ENCODE measurements around the gene IFT43.

Gene IFT43

GRCh38 chr14:76011930-76012329 is 26.4 kb downstream of the IFT43 start:
- DNase-seq: no peak
- Histone ChIP-seq H2AFZ (ENCODE audit: low read length) (no peak overlapping the region), H3K27ac (ENCODE audit: low read length) (no peak overlapping the region), H3F3A (ENCODE audit: insufficient read depth, low read length) (no peaks in the 10 kb centered on the region), H3K9me2 (replicated peaks; ENCODE audit: insufficient read depth, low read length) (no peaks in the 10 kb centered on the region), H3K4me1 (ENCODE audit: low read length) (no peaks in the 10 kb centered on the region), H3K27me3 (replicated peaks; ENCODE audit: insufficient read depth, low read length) (no peaks in the 10 kb centered on the region), H3K36me3 (replicated peaks; ENCODE audit: insufficient read depth, low read length) (no peaks in the 10 kb centered on the region), H3K4me3 (ENCODE audit: low read length) (no peak overlapping the region), H4K20me1 (ENCODE audit: insufficient read depth, low read length) (no peaks in the 10 kb centered on the region), H3K9ac (ENCODE audit: low read length) (no peak overlapping the region), H3K79me2 (ENCODE audit: low read length) (no peaks in the 10 kb centered on the region), H3K4me2 (ENCODE audit: low read depth, low read length) (no peak overlapping the region), H3K9me3 (replicated peaks; ENCODE audit: insufficient read depth, low read length) (no peaks in the 10 kb centered on the region)
- TF ChIP-seq, protein P1, sequence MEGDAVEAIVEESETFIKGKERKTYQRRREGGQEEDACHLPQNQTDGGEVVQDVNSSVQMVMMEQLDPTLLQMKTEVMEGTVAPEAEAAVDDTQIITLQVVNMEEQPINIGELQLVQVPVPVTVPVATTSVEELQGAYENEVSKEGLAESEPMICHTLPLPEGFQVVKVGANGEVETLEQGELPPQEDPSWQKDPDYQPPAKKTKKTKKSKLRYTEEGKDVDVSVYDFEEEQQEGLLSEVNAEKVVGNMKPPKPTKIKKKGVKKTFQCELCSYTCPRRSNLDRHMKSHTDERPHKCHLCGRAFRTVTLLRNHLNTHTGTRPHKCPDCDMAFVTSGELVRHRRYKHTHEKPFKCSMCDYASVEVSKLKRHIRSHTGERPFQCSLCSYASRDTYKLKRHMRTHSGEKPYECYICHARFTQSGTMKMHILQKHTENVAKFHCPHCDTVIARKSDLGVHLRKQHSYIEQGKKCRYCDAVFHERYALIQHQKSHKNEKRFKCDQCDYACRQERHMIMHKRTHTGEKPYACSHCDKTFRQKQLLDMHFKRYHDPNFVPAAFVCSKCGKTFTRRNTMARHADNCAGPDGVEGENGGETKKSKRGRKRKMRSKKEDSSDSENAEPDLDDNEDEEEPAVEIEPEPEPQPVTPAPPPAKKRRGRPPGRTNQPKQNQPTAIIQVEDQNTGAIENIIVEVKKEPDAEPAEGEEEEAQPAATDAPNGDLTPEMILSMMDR (IDR thresholded peaks at IDR 0.05; ENCODE audit: low read length): no peak

DNA sequence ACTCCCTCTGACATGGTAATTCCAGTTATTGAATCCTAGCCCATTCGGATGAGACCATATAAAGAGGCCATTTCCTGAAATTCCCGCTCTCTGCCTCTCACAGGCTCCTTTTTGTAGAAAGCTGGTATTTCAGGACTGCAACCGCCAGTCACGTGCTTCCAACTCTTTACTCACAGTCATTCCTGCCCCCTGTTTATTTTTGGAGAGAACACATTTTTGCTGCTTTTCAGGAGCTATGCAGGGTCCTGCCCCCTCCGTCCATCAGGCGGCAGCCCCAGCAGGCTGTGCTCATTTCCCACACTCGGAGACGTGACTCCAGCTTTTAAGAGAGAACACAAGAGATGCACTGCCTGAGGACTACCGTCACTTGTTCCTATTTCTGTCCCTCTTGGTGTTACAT is 26.8 kb downstream of the IFT43 start:
- Histone ChIP-seq H3K9me2 (replicated peaks; ENCODE audit: insufficient read depth, low read length) (no peaks in the 10 kb centered on the region), H3K27ac (ENCODE audit: low read length) (no peak overlapping the region)
- DNase-seq: no peak

DNA sequence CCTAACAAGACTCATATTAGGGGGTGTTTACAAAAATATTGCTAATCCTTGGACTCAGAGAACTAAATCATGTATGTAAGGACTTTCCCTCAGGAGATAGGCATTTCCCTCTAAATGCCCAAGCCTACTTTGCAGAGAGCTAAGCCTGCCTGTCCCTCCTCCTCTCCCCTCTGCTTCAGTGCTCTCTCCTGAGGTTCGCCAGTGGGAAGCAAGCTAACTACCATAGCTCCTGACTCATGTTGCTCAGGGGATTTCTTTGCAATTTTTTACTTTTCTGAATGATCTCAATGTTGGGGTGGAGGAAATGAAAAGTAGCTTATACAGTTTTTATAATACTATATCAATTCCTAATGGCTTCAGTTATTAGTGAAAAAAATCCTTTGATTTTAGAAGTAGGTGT is 29.6 kb downstream of the IFT43 start:
- Histone ChIP-seq H3K4me1 (ENCODE audit: low read length) (no peaks in the 10 kb centered on the region), H3K9me2 (replicated peaks; ENCODE audit: insufficient read depth, low read length) (no peaks in the 10 kb centered on the region), H3K9me3 (replicated peaks; ENCODE audit: insufficient read depth, low read length) (no peaks in the 10 kb centered on the region), H3K27ac (ENCODE audit: low read length) (no peak overlapping the region), H3K27me3 (replicated peaks; ENCODE audit: insufficient read depth, low read length) (no peaks in the 10 kb centered on the region), H3K36me3 (replicated peaks; ENCODE audit: insufficient read depth, low read length) (no peaks in the 10 kb centered on the region), H2AFZ (ENCODE audit: low read length) (no peak overlapping the region), H4K20me1 (ENCODE audit: insufficient read depth, low read length) (no peaks in the 10 kb centered on the region), H3K4me3 (ENCODE audit: low read length) (no peak overlapping the region), H3F3A (ENCODE audit: insufficient read depth, low read length) (no peaks in the 10 kb centered on the region), H3K4me2 (ENCODE audit: low read depth, low read length) (no peak overlapping the region), H3K79me2 (ENCODE audit: low read length) (no peaks in the 10 kb centered on the region), H3K9ac (ENCODE audit: low read length) (no peak overlapping the region)
- DNase-seq: no peak
- TF ChIP-seq EZH2phosphoT487 (IDR thresholded peaks at IDR 0.05; ENCODE audit: low read length) (no peak), EZH2 (optimal IDR thresholded peaks at IDR 0.05; ENCODE audit: low read depth, low read length) (no peak)
- TF ChIP-seq, protein P1 (IDR thresholded peaks at IDR 0.05; ENCODE audit: low read length): no peak

More for the DNA sequence above, 26.8 kb downstream of the IFT43 start:
- Histone ChIP-seq H3K9me3 (replicated peaks; ENCODE audit: insufficient read depth, low read length) (no peaks in the 10 kb centered on the region), H3K9ac (ENCODE audit: low read length) (no peak overlapping the region), H2AFZ (ENCODE audit: low read length) (no peak overlapping the region), H3K4me1 (ENCODE audit: low read length) (no peaks in the 10 kb centered on the region), H3K36me3 (replicated peaks; ENCODE audit: insufficient read depth, low read length) (no peaks in the 10 kb centered on the region), H3K27me3 (replicated peaks; ENCODE audit: insufficient read depth, low read length) (no peaks in the 10 kb centered on the region), H3F3A (ENCODE audit: insufficient read depth, low read length) (no peaks in the 10 kb centered on the region), H3K79me2 (ENCODE audit: low read length) (no peaks in the 10 kb centered on the region), H3K4me3 (ENCODE audit: low read length) (no peak overlapping the region), H3K4me2 (ENCODE audit: low read depth, low read length) (no peak overlapping the region), H4K20me1 (ENCODE audit: insufficient read depth, low read length) (no peaks in the 10 kb centered on the region)
- no peak for TF ChIP-seq EZH2 (optimal IDR thresholded peaks at IDR 0.05; ENCODE audit: low read depth, low read length)
- TF ChIP-seq, protein P1 (IDR thresholded peaks at IDR 0.05; ENCODE audit: low read length): no peak
- no peak for TF ChIP-seq EZH2phosphoT487 (IDR thresholded peaks at IDR 0.05; ENCODE audit: low read length)

Data from MM.1S (cell line).